GM18861 (cell line): ENCODE measurements around the gene IL4R.
"Not testable (repeated sequence)": the region's sequence is repeated elsewhere in the genome, so short reads cannot be mapped to it uniquely, and the experiment has no call there.

Experiments used
- ATAC-seq: cut with Tn5 transposase; IDR thresholded peaks from one replicate; pipeline ENCODE4 v1.9.1; 2021; ENCODE audit not compliant: unreplicated experiment

Gene IL4R

DNA sequence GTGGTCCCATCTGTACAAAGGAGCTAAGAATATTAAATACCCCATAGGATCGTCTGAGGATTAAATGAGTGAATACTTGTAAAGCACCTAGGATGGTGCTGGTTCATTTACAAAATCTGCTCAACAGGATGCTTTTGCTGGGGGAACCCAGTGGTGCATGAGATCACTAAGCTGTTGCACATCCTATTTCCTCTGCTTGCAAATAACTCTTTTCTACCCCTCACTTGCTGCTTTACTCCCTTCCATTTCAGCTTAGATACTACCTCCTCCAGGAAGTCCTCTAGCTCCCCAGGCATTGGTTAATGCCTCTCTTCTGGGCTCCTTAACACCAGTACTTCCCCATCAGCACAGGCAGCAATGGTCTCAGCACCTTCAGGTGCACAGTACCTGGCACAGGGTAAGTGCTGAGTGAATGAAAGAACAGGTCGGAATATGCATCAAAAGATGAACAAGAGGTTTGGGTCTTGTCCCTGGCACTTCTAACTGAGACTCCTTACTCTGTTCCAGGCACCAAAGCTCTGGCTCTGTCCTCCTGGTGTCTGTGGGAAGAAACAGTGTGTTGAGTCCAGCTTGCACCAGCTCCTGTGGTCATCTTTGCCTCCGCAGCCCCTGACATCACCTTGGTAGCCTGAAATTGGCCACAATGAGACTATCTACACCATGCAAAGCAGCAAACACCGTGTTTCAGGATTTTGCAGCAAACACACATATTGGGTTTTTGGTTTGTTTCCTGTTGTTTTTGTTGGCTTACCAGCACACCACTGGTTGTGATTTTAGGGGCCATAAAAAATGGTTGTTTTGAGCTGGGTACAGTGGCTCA, 64.1 kb downstream of the IL4R start:
- ATAC-seq: no peak

DNA sequence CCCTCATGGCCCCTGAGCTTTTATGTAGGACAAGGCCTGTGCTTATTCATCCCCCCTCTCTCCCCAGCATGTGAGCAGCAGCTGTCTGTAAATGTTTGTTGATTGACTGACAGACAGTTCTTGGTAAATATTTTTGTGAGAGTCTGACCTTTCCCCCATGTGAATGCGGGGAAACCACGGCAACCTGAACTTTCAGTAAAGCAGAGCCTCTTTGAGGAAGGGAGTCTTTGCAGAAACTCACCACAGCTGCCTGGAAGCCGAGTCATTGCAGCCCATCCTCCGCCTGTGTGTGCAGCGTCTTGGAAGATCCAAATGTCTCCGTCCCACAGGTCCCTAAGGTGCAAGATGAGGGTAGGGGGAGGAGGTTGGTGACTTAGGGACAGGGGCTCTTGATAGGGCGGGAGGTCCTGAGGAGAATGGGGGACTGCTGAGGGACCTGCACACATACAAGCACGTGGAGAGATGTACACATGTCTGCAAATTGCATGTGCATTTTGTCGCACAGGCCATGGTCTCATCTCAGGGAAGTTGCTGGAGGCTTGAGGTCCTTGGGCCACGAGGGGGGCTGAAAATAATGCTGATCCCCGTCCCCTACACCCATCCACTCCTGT, 65.2 kb downstream of the IL4R start:
- ATAC-seq: no peak

DNA sequence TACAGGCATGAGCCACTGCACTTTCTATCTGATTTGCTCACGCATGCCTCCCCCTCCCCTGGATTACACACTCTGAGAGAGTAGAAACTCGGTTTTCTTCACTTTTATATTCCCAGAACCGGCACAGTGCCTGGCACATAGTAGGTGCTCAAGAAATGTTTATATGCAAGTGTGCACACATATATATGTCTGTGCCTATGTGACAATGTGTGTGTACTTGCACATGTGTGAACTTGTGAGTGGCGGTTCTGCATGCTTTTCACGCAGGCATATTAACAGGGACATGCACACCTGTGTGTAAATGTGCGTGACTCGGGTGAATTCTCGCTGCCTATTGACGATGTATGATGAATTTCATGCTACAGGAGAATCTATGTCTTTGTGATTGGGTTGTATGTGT, 66.1 kb downstream of the IL4R start:
- no peak for ATAC-seq

DNA sequence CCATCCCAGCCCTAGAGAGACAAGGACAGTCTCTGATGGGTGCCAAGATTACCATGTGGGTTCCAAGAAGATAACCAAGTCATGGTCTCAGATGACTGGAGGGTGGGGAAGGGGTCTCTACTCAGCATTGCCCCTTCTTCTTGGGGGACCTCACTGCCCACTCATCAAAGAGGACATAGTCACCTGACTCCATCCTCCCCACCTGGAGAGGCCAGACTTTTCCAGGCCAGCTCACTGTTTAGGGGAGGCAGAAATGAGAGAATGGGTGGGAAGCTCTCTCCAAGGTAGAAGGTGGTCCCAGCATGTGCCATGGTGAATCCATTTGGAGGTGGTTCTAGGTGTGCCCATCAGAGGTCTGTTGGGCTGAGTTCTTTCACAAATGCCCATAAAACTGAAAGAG, 67.5 kb downstream of the IL4R start:
- no peak for ATAC-seq

DNA sequence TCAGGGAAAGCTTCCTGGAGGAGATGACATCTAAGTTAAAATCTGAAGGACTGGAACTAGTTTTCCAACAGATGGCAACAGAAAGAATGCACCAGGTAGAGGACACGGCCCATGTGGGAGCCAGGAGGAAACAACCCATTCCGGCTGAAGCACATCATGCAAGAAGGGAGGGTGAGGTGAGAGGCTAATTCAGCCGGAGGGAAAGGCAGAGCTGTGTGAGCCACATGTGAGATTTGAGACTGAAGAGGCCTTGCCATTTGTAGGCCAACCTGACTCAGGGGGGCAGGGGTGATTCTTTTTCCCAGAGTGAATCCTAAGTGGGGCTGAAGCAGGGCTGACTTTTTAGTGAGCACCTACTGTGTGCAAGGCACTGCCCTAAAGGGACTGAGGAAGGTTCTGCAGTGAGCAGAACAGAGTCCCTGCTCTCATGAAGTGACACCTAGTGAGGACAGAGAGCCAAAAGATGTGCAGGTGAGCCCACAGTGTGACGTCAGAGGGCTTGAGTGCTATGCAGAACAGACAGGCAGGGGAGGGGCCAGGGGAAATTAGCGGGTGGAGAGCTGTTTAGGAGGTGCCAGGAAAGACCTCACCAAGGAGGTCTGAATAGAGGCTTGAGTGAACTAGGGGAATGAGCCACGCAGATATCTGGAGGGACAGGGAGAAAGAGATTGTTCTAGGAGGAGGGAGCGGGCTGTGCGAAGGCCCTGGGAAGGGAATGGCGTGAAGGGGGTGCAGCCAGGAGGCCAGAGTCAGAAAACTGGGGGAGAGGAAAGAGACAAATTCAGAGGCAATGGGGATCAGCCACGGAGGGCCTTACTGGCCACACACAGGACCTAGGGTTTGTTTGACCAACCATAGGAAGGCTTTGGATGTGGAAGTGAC, 68.4 kb downstream of the IL4R start:
- no peak for ATAC-seq

DNA sequence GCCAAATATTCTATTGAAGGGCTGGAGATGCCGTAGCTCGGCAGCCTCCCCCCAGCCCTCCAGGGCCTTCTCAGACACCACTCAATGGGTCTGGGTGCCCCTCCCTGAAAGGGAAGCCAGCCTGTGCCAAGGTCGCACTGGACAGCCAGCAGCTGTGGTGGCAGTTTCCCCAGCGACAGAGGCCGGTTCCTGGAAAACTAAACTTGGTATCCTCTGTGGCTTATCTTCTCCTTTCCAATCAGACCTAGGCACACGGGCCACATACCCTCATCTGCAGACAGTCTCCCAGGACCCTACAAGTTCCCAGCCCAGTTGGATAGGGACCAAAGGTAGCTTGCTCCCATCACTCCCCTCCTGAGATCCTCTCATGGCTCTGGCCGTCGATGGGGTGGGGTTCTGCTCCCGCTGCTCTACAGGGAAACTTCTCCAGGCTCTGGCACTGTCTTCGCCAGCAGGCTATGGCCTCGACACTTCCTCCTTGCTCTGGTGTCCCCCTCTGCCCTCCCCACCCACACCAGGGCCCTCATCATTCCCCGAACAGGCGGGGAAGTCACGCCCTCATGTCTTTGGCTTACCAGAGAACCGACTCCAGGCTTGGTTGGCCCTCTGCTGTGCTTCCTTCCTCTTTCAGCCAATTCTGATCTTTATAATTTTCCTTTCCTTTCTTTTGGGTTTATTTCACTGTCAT, 69.9 kb downstream of the IL4R start:
- no peak for ATAC-seq

DNA sequence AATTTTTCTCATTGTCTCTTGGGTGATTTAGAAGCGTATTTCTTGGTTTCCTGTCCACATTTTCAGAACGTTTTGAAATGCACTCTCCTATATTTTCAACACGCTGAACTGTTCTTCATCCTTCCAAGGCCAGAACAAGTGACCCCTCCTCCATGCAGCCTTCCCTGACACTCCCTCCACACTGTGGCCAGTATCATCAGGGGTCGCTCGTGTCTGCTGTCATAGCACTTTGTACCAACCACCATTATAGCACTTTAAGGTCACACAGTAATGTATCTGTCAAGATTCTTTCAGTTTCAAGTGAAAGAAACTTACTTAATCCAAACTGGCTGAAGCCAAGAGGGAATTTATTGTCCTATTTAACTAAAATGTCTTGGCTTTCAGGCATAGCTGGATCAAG, 70.7 kb downstream of the IL4R start:
- ATAC-seq: no peak

DNA sequence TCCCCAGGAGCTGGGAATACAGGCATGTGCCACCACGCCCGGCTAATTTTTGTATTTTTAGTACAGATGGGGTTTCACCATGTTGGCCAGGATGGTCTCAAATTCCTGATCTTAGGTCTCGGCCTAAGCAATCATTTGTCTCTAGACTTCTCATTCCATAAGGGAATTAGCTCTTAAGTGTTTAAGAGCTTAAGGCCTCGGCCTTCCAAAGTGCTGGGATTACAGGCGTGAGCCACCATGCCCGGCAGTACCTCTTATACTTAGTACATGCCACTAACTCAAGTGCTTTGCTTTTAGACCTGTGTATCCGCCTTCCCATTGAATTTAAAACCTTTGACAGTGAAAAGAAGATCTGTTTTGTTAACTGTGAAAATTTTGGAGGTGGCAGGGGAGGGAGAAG, 71.6 kb downstream of the IL4R start:
- no peak for ATAC-seq

DNA sequence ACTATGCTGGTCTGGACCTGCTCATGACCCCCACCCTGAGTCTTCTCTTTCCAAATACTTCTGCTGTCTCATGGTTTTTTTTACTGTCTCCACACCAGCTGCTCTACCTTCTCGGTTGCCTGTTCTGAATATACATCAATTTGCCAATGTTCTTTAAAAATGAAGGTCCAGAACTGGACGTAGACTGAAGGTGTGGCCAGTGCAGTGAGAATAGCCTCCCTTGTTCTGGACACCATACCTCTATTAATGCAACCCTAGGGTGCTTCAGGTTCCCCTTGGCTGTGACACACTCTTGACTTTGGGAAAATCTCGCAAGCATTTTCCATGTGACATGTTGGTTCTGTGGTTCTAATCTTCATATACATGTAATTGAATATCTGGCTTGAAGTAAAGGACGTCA, 72.9 kb downstream of the IL4R start:
- no peak for ATAC-seq

DNA sequence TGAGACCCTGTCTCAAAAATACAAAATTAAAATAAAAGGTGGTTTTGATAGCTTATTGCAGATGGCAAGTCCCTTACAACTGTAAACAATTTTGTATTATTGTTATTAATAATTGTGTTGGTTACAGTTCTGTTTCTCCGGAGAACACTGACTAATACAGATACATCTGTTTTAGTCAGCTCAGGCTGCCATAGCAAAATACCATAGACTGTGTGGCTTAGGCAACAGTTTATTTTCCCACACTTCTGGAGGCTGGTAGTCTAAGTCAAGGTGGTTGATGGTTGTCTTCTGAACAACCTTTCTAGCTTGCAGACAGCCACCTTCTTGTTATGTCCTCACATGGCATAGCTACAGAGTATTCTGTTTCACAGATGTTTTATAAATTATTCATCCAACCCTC, 74.0 kb downstream of the IL4R start:
- ATAC-seq: peak; percentile 85

DNA sequence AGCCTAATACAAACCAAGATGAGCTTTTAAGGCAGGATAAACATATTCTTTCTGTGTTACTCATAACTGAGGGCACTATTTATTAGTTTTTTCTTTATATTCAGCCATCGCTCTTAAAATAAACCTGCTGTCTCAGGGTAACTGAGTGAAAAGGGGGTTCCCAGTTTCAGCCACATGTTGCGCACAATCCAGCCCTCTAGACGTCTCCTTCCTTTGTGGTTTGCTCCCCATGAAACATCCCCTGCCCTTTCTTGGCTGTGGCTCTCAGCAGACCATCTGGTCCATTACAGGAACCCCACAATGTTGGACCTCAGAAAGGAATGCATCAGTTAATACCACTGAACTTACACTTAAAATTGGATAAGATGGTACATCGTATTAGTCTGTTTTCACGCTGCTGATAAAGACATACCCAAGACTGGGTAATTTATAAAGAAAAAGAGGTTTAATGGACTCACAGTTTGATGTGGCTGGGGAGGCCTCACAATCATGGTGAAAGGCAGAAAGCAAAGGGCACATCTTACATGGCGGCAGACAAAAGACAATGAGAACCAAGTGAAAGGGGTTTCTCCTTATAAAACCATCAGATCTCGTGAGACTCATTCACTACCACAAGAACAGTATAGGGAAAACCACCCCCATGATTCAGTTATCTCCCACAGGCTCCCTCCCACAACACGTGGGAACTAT, 75.6 kb downstream of the IL4R start:
- ATAC-seq: no peak

DNA sequence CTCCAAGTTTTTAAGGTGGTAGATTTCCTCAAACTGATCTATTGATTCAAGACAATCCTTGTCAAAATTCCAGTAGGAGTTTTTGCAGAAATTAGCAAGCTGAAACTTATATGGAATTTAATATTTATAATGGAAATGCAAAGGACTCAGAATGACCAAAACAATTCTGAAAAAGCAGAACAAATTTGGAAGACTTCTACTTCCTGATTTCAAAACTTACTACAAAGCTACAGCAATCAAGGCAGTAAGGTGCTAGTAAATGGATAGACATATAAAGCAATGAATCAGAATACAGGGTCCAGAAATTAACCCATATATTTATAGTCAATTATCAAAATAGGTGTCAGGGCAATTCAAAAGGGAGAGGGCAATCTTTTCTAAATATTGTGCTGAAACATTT, 76.4 kb downstream of the IL4R start:
- ATAC-seq: no peak

DNA sequence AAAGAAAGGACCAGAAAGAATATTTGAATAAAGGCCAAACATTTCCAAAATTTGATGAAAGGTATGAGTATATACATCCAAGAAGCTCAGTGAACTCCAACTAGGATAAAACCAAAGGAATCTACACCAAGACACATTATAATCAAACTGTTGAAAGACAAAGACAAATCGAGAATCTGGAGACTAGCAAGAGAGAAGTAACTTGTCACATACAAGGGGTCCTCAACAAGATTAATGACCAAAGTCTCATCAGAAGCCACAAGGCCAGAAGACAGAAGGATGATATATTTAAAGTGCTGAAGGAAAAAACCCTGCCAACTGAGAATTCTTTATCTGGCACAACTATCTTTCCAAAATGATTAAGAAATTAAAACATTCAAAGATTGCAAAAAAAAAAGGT, 78.9 kb downstream of the IL4R start:
- no peak for ATAC-seq

DNA sequence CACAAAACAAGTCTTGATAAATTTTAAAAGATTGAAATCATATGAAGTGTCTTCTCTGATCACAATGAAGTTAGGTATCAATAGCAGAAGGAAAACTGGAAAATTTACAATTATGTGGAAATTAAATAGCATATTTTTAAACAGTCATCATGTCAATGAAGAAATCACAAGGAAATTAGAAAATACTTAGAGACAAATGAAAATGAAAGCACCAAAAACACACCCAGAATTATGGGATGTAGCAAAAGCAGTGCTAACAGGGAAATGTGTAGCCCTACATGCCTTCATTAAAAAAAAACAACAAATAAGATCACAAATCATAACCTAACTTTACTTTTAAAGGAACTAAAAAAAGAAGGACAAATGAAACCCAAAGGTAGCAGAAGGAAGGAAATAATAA, 80.7 kb downstream of the IL4R start:
- ATAC-seq: no peak

DNA sequence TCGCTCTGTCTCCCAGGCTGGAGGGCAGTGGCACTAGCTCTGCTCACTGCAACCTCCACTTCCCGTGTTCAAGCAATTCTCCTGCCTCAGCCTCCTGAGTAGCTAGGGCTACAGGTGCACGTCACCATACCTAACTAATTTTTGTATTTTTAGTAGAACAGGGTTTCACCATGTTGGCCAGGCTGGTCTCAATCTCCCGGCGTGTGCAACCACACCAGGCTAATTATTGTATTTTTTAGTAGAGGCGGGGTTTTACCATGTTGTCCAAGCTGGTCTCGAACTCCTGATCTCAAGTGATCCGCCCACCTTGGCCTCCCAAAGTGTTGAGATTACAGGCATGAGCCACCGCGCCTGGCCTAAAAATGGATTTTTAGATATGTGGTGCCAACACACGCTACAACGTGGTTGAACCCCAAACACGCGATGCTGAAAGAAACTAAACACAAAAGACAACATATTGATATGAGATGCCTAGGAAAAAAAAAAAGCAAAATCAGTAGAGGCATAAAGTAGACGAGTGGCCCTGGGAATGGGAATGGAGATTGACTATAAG, 84.6 kb downstream of the IL4R start:
- not testable (repeated sequence) for ATAC-seq

DNA sequence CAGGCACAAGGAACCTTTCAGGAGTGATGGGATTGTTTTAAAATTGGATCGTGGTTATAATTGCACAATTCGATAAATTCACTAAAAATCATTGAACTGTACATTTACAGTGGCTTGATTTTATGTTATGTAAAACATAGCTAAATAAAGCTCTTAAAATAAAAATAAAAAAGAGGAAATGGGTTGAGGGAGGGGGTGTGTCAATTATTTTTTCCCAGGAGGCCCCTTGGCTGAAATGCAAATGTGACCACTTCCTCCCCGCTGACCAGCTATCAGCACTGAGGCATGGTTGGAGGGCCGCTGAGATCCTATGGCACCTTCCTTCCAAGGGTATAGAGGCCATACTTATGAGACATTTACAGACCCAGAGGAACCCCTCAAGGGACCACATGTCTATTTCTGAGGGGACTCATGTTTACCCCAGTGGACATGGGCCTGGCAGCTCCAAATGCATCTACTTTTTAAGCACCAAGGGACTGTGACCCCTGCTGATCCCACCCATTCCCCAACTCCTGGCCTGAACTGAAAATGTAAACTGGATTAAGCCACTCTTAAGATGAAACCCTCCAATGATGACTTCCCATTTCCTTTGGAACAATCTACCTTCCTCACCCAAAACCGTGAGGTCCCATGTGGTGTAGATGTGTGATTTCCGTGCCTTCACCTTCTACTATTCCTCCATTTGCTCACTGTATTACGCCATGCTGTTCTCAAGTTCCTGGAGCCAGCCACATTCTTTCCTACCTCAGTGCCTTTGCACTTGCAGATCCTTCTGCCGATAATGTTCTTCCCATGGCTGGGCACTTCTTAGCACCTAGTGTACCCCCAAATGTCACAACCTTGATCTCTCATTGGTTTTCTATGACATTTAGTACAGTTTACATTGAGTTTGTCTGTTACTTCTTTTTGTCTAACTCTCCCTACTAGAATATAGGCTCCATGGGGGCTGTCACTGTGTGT, 85.4 kb downstream of the IL4R start:
- ATAC-seq: peak; percentile 32

DNA sequence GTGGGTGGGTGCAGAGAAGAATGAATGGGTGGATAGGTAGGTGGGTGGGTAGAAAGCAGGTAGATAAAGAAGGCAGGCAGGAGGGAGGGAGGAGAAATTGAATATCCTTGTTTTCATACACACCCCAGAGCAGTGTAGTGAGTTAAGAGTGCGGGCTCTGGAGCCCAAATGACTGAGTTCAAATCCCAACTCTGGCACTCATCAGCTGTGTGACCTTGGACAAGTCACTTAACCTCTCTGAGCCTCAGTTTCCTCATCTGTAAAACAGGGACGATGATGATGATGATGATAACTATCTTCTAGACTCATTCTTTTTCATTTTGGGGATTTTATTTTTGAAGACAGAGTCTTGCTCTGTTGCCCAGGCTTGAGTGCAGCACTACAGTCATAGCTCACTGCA, 86.2 kb downstream of the IL4R start:
- ATAC-seq: no peak

DNA sequence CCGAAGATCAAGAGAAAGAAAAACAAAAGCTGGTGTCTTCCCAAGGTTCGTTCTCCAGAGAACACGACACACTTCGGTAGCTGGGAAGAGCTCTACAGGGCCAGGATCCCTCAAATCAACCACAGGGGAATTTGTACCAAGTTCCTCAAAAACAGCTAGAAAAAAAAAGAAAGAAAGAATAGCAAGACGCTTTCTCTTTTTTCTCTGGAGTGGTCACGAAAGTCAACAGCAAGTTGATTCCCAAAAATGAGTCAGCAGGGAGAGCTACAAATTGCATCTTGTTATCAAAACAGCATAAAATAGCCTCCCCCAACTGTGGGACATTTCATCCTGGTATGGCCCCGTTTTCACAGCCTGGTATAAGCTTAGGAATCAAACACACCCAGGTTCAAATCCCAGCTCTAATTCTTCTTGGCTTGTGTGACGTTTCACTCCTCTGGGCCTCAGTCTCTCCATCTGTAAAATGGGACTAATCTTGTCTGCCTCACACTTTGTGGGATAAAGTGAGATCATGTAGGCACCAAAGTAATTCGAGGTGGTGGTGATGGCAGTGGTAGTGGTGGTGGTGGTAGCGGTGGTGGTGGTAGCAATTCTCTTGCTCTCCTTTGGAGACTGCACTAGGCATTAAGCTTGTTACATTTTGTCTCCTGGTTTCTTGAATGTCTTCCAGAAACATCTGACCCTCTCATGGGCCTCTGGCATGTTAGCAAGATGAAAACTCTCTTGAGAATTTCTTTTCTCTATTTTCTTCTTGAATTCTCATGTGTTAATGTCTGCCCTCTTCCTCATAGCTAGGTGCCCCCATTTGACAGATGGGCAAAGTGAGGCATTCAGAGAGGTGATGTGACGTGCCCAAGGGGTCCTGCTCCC, 87.2 kb downstream of the IL4R start:
- no peak for ATAC-seq
